Upper lobe of right lung (tissue), 1 donor: Measurements from ENCODE around the gene GRM1. TPM values are rescaled to one million over a fixed set of nuclear protein-coding genes. Genes with fewer than 3 reads are reported as not detected.

ENCODE experiments used
- ATAC-seq: fragments of 200-7000 bp; cut with Tn5 transposase; one replicate; pipeline ENCODE4 v1.9.1; 2020; ENCODE audit warnings: mild to moderate bottlenecking, moderate library complexity
- DNase-seq: peaks from one replicate; pipeline ENCODE4 v3.0.0-alpha.2; 2020
- H3K27ac ChIP-seq: fragments of 200-600 bp; one replicate; pipeline ENCODE4 v1.8.0; 2022
- H3K27me3 ChIP-seq: fragments of 200-600 bp; one replicate; pipeline ENCODE4 v1.8.0; 2022; ENCODE audit warnings: mild to moderate bottlenecking
- H3K36me3 ChIP-seq: fragments of 200-600 bp; one replicate; pipeline ENCODE4 v1.8.0; 2022
- H3K4me1 ChIP-seq: fragments of 200-600 bp; one replicate; pipeline ENCODE4 v1.8.0; 2022
- H3K4me3 ChIP-seq: fragments of 200-600 bp; one replicate; pipeline ENCODE4 v1.8.0; 2022; ENCODE audit warnings: mild to moderate bottlenecking
- H3K9me3 ChIP-seq: fragments of 200-600 bp; one replicate; pipeline ENCODE4 v1.8.0; 2022
- intact Hi-C: fragments of 100-400 bp; cut with DNase I; formaldehyde crosslinking; loops from one replicate; pipeline ENCODE4 v1.11.0; 2022
- total RNA-seq: library from RNA; stranded (reverse); fragmentation: NEBNext Ultra II Directional; extraction: Animal tissue kit (Norgen Biotek cat#: 25700); gene quantifications from one replicate; pipeline ENCODE4 v1.2.1, GENCODE V29; 2021
- TF ChIP-seq, protein P1 (sequence below): fragments of 200-600 bp; IDR thresholded peaks from one replicate; pipeline ENCODE4 v1.8.0; 2022; ENCODE audit warnings: antibody characterized with exemption
- donor health status: DM: no; HTN: yes; CAD: no; lungs with severe emphysema.

The GRM1 gene
- total RNA-seq, 1 donor from 2014 or later: 0.09 TPM

DNA sequence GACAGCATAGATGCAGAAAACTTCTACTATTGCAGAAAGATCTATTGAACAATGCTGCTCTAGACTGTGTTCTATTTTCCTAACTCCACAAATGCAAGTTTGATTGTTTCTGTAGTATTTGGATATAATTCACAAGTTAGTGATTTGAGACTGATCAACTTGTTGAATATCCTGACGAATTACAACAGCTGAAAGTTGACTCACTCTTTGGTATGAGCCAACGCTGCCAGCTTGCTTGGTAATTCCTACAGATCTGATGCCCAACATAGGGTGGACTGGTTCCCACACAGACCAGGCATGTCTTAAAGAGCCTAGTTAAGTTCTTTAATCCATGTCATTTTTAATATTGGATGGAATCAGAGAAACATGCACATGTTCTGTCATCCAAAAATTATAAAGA is 283.7 kb downstream of the GRM1 start:
- Histone ChIP-seq H3K27ac (no peak overlapping the region), H3K4me1 (no peaks in the 10 kb centered on the region), H3K36me3 (no peaks in the 10 kb centered on the region), H3K27me3 (no peaks in the 10 kb centered on the region), H3K4me3 (no peak overlapping the region), H3K9me3 (no peaks in the 10 kb centered on the region)
- TF ChIP-seq, protein P1, sequence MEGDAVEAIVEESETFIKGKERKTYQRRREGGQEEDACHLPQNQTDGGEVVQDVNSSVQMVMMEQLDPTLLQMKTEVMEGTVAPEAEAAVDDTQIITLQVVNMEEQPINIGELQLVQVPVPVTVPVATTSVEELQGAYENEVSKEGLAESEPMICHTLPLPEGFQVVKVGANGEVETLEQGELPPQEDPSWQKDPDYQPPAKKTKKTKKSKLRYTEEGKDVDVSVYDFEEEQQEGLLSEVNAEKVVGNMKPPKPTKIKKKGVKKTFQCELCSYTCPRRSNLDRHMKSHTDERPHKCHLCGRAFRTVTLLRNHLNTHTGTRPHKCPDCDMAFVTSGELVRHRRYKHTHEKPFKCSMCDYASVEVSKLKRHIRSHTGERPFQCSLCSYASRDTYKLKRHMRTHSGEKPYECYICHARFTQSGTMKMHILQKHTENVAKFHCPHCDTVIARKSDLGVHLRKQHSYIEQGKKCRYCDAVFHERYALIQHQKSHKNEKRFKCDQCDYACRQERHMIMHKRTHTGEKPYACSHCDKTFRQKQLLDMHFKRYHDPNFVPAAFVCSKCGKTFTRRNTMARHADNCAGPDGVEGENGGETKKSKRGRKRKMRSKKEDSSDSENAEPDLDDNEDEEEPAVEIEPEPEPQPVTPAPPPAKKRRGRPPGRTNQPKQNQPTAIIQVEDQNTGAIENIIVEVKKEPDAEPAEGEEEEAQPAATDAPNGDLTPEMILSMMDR: no peak
- ATAC-seq (no peak), DNase-seq (no peak)
- intact Hi-C loops: no loop called here

DNA sequence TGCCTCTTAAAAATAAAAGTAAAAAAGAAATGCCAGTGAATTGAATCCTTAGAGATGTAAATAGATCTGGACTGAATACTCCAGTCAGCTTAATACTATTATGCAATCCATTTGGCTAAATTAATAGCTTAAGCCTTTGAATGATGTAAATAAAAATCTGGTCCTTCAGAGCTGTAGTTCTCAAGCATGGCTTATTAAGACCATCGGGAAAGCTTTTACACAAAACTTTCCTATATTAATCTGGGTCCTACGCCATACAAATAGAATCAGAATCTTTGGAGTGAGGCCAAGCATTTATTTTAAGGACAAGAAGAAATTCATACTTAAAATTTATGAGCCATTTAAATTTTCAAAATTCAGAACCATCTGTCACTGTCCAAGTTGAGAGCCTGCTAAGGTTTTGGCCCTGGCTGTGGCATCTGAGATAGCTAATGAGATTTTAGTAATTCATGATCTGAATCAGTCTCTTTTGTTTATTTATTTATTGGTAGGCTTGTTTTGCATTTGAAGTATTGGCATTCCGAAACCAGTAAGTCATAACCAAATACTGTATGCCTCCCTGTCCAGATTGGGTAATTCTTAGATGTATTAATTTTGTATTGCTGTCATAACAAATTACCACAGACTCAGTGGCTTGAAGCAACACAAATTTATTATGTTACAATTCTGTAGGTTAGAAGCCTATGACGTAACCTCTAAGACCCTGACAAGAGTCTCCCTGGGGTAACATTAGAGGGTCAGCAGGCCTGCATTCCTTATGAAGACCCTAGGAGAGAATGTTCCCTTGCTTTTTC is 286.7 kb downstream of the GRM1 start:
- intact Hi-C loops: no loop called here
- TF ChIP-seq, protein P1: no peak
- Histone ChIP-seq H3K36me3 (no peaks in the 10 kb centered on the region), H3K27ac (no peak overlapping the region), H3K9me3 (no peaks in the 10 kb centered on the region), H3K27me3 (no peaks in the 10 kb centered on the region), H3K4me3 (no peak overlapping the region), H3K4me1 (no peaks in the 10 kb centered on the region)
- ATAC-seq (no peak), DNase-seq (no peak)

DNA sequence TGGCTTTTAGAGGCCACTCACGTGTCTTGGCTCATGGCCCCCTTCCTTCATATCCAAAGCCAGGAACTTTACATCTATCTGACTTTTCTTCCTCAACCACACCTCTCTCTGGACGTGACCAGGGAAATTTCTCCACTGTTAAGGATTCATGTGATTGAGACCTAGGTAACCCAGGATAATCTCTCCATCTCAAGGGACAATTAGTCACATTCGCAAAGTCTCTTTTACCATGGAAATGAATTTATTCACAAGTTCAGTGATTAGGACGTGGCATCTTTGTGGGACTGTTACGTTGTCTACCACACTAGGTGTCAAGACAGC is 287.3 kb downstream of the GRM1 start:
- intact Hi-C loops: no loop called here
- no peak overlapping the region for H3K27ac ChIP-seq
- H3K4me1 ChIP-seq: no peaks in the 10 kb centered on the region
- ATAC-seq (no peak), DNase-seq (no peak)
- H3K4me3 ChIP-seq: no peak overlapping the region
- no peaks in the 10 kb centered on the region for H3K9me3 ChIP-seq
- no peaks in the 10 kb centered on the region for H3K36me3 ChIP-seq
- TF ChIP-seq, protein P1: no peak
- no peaks in the 10 kb centered on the region for H3K27me3 ChIP-seq

DNA sequence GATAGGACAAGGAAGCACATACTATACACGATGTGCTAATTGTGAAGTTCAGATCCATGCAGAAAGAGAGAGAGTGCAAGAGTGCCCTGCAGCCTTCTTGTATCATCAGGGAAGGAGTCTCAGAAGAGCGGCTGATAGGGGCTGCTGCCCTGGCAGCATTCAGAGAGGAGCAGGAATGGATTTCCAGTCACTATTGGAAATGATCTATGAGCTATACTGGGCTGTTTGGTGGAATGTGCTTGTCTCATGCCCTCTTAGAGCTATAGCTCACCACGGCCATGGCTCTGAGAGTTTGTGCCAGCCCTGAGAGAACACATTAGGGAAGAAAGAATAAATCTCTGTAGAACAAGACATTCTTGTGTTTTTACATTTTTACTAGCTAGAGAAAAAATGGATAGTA is 302.2 kb downstream of the GRM1 start:
- DNase-seq (no peak), ATAC-seq (no peak)
- intact Hi-C loops: no loop called here
- no peaks in the 10 kb centered on the region for H3K27me3 ChIP-seq
- no peak overlapping the region for H3K27ac ChIP-seq
- no peaks in the 10 kb centered on the region for H3K9me3 ChIP-seq
- no peaks in the 10 kb centered on the region for H3K4me1 ChIP-seq
- no peaks in the 10 kb centered on the region for H3K36me3 ChIP-seq
- TF ChIP-seq, protein P1: no peak
- no peak overlapping the region for H3K4me3 ChIP-seq

DNA sequence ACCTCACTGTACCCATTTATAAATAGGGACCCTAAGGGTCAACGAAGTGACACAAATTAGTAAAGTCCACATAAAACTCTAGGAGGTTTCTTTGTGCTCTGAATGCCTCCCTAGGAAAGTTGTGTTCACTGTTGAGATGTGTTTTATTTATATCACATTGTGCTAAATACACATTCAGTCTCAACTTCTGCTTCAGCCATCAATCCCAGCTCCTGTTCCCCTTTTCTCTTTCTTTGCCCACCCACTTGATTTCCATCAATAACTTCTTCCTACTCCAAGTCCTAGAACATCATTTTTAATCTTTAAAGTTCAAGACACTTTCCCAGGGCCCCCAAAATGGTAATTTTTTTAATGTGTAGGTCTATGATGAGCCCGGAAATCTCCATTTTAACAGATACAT is 306.5 kb downstream of the GRM1 start:
- Histone ChIP-seq H3K27ac (no peak overlapping the region), H3K9me3 (no peaks in the 10 kb centered on the region), H3K4me1 (peaks cover 3% of the 10 kb centered on the region), H3K27me3 (no peaks in the 10 kb centered on the region), H3K36me3 (no peaks in the 10 kb centered on the region), H3K4me3 (no peak overlapping the region)
- intact Hi-C loops: no loop called here
- ATAC-seq (no peak), DNase-seq (no peak)
- TF ChIP-seq, protein P1: no peak

DNA sequence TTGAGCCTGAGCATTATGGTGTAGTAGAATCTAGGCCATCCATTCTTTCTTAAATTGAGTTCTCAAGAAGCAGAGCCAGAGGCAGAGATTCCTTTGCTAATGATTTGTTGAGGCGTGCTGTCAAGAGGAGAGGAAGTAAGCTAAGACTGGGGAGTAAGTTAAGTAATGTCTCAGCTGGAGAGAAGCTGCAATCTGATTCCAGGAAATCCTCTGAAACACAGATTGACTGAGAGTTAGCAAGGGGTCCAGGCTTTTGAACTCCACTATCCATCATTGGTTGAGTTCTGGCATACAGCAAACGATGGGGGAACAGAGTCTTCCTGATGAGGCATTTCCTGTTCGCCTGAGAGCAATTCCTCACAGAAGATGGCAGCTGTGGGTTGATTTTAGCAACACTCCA is 307.3 kb downstream of the GRM1 start:
- H3K9me3 ChIP-seq: no peaks in the 10 kb centered on the region
- intact Hi-C loops: no loop called here
- peak; percentile 66 for ATAC-seq
- H3K36me3 ChIP-seq: no peaks in the 10 kb centered on the region
- peaks cover 3% of the 10 kb centered on the region for H3K4me1 ChIP-seq
- no peak overlapping the region for H3K4me3 ChIP-seq
- no peak for DNase-seq
- TF ChIP-seq, protein P1: no peak
- H3K27me3 ChIP-seq: no peaks in the 10 kb centered on the region
- H3K27ac ChIP-seq: no peak overlapping the region
